Esophagus squamous epithelium (tissue), 5 donors: ENCODE results near the gene NR3C2. TPM values are rescaled to one million over a fixed set of nuclear protein-coding genes. Genes with fewer than 3 reads are reported as not detected.

ENCODE experiments used
- DNase-seq: peaks from one replicate; lab custom pipeline; 2025; lab: John Stamatoyannopoulos, UW
- H3K27ac ChIP-seq, 4 donors: fragments of 200-600 bp; sonication (generic); one replicate each; pipeline ENCODE4 v1.5.1; 2016 to 2019; ENCODE audit warnings: mild to moderate bottlenecking in 1 of 4
- H3K27me3 ChIP-seq, 4 donors: fragments of 200-600 bp; sonication (generic); 1 replicate in 3 of 4; 2 replicates in 1 of 4; pipeline versions ENCODE4 v1.5.1 to v1.6.0; 2017 to 2021; ENCODE audit warnings: antibody characterized with exemption in 1 of 4
- H3K36me3 ChIP-seq, 3 donors: fragments of 200-600 bp; sonication (generic); one replicate each; pipeline ENCODE4 v1.5.1; 2016 to 2019
- H3K4me1 ChIP-seq, 3 donors: fragments of 200-600 bp; sonication (generic); one replicate each; pipeline ENCODE4 v1.5.1; 2017 to 2019
- H3K4me3 ChIP-seq, 4 donors: fragments of 200-600 bp; sonication (generic); 1 replicate in 3 of 4; 2 replicates in 1 of 4; pipeline ENCODE4 v1.5.1; 2016 to 2019; ENCODE audit warnings: mild to moderate bottlenecking in 2 of 4, moderate library complexity in 1 of 4
- H3K9me3 ChIP-seq, 3 donors: fragments of 200-600 bp; sonication (generic); one replicate each; pipeline ENCODE4 v1.5.1; 2016 to 2019
- POLR2A ChIP-seq, 4 donors: fragments of 450-650 bp; IDR thresholded peaks; one replicate each; pipeline ENCODE4 v1.6.1; 2017; ENCODE audit warnings: antibody characterized with exemption in 4 of 4, mild to moderate bottlenecking in 4 of 4, moderate library complexity in 3 of 4
- WGBS, 2 donors: methylation state at CpG; one replicate each; pipeline ENCODE4 v1.1.5; 2018; 5-methylcytosine and 5-hydroxymethylcytosine counted together
- intact Hi-C: fragments of 100-400 bp; cut with DNase I; formaldehyde crosslinking; loops from one replicate; pipeline ENCODE4 v1.15.0; 2022
- total RNA-seq, 4 donors: library from RNA; depleted of rRNA; stranded (reverse); fragments of >200 nt; gene quantifications; one replicate each; pipeline ENCODE4 v1.1.0, GENCODE V29; 2016
- TF ChIP-seq, protein P1 (sequence below), 6 experiments: fragments of 450-650 bp in 4 of 6; fragments of 200-600 bp in 2 of 6; sonication (generic) in 2 of 6; IDR thresholded peaks; one replicate each; pipeline ENCODE4 v1.5.1; 2016 to 2019; ENCODE audit warnings: antibody characterized with exemption in 6 of 6, mild to moderate bottlenecking in 4 of 6, moderate library complexity in 4 of 6
- donor health status: DM: yes; HTN: yes; CAD: no.

The NR3C2 gene
- total RNA-seq, 4 donors from 2014 or later = 1.2 to 5.3 (median 2.3) TPM

DNA sequence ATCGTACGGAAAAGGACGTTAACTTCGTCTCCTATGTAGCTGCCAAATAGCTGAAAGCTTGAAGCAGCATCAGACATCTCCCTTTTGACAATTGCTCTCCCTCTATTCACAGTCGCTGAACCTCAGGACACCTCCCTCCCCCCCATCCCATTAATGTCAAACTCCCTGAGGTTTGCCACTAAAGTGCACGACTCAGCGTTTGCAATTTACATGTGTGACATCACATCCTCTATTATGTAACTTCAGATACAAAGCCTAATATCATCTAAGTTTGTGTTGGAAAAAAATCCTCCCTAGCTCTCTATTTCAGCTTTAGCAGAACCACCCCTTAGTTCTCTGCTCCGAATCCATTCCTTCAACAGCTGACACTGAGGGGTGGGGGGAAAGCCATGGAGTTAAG, 5.5 kb upstream of the NR3C2 start:
- WGBS, 2 donors = 10 to 16% methylated on average over 8 of the region's 8 CpGs
- H3K27ac ChIP-seq = peak overlapping the region in 1 of 4 donors; percentile 6

DNA sequence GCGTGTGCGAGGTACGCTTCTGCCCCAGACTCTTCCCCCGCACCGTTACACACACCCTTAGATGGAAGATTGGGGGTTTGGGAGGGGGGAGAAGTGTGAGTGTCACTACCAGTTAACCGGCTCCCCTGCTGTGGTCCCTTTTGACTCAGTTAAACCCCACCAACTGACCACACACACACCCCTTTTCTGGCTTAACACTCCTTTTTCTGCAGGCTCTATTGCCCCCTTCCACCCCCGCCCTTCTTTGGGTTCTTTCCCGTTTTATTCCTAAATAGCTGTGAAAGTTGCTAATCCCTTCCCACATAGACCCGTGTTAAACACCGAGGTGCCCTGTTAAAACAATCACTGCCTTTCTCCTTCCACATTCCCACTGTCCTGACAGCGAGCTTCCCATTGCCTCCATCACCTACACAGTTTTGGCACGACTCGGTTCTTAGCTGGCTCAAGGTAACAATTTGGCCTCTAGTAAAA, 3.7 kb upstream of the NR3C2 start:
- H3K27ac ChIP-seq = peak overlapping the region; percentile 53 to 95 (median 92)
- no peaks in the 10 kb centered on the region for H3K9me3 ChIP-seq
- H3K36me3 ChIP-seq = no peaks in the 10 kb centered on the region
- peaks cover 0 to 51% (median 6%) of the 10 kb centered on the region in 3 donors for H3K4me1 ChIP-seq
- 6 to 10% methylated on average over 12 to 13 of the region's 13 CpGs for WGBS, 2 donors
- TF ChIP-seq POLR2A (IDR thresholded peaks at IDR 0.05) = no peak
- TF ChIP-seq, protein P1, sequence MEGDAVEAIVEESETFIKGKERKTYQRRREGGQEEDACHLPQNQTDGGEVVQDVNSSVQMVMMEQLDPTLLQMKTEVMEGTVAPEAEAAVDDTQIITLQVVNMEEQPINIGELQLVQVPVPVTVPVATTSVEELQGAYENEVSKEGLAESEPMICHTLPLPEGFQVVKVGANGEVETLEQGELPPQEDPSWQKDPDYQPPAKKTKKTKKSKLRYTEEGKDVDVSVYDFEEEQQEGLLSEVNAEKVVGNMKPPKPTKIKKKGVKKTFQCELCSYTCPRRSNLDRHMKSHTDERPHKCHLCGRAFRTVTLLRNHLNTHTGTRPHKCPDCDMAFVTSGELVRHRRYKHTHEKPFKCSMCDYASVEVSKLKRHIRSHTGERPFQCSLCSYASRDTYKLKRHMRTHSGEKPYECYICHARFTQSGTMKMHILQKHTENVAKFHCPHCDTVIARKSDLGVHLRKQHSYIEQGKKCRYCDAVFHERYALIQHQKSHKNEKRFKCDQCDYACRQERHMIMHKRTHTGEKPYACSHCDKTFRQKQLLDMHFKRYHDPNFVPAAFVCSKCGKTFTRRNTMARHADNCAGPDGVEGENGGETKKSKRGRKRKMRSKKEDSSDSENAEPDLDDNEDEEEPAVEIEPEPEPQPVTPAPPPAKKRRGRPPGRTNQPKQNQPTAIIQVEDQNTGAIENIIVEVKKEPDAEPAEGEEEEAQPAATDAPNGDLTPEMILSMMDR (IDR thresholded peaks at IDR 0.05) = no peak
- H3K4me3 ChIP-seq = peak overlapping the region; percentile 82 to 92 (median 90)
- intact Hi-C loops = no loop called here
- DNase-seq = no peak
- peaks cover 0 to 24% (median 0%) of the 10 kb centered on the region in 4 donors for H3K27me3 ChIP-seq

More for the DNA sequence above, 5.5 kb upstream of the NR3C2 start:
- Histone ChIP-seq H3K27me3 (peaks cover 0 to 24% (median 0%) of the 10 kb centered on the region in 4 donors), H3K9me3 (no peaks in the 10 kb centered on the region), H3K4me3 (peak overlapping the region in 2 of 4 donors; percentile 3 to 39), H3K4me1 (peaks cover 0 to 41% (median 6%) of the 10 kb centered on the region in 3 donors), H3K36me3 (no peaks in the 10 kb centered on the region)
- no peak for DNase-seq
- intact Hi-C loops = no loop called here
- TF ChIP-seq POLR2A (IDR thresholded peaks at IDR 0.05) = no peak
- TF ChIP-seq, protein P1 (IDR thresholded peaks at IDR 0.05) = no peak

DNA sequence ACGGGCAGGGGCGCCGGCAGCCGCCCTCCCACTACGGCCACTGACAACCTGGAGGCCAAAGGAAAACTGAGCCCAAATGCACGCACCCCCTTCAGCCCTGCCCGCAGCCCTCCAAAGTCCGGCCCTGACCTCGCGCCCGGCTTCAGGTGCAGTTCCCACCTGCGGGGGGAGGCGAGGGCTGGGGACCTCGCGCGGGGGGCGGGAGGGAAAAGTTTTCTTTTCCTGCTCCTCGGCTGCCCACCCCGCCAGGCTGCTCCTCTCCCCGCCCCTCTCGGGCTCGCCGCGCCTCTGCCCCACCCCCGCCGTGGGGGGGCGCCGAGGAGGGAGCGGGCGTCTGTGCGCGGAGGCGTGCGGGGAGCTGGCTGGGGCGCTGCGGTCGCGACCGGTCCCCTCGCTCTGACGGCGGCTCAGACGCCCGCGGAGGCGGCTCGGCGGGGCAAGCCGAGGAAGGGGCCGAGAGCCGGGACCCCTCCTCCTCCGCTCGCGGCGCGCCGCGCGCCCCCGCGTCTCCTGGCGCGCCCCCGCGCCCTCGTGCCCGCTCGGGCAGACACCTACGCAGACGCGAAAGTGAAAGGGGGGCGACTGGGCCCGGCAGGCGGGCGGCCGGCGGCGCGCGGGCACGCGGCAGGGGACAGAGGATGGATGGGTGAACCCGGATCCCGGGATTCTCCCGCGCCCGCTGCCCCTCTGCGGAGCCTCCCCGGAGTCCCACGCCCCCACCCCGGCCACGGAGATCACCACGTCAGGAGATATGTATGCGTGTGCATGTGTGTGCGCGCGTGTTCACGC, 3.1 kb upstream of the NR3C2 start:
- no peaks in the 10 kb centered on the region for H3K36me3 ChIP-seq
- H3K4me3 ChIP-seq = peak overlapping the region; percentile 82 to 92 (median 90)
- H3K27ac ChIP-seq = peak overlapping the region; percentile 53 to 95 (median 92)
- no peaks in the 10 kb centered on the region for H3K9me3 ChIP-seq
- WGBS, 2 donors = 0 to 2% methylated on average over 8 of the region's 98 CpGs
- intact Hi-C loops = no loop called here
- TF ChIP-seq, protein P1 (IDR thresholded peaks at IDR 0.05) = no peak
- H3K27me3 ChIP-seq = peaks cover 0 to 24% (median 0%) of the 10 kb centered on the region in 4 donors
- DNase-seq = peak; percentile 24
- H3K4me1 ChIP-seq = peaks cover 0 to 58% (median 6%) of the 10 kb centered on the region in 3 donors

DNA sequence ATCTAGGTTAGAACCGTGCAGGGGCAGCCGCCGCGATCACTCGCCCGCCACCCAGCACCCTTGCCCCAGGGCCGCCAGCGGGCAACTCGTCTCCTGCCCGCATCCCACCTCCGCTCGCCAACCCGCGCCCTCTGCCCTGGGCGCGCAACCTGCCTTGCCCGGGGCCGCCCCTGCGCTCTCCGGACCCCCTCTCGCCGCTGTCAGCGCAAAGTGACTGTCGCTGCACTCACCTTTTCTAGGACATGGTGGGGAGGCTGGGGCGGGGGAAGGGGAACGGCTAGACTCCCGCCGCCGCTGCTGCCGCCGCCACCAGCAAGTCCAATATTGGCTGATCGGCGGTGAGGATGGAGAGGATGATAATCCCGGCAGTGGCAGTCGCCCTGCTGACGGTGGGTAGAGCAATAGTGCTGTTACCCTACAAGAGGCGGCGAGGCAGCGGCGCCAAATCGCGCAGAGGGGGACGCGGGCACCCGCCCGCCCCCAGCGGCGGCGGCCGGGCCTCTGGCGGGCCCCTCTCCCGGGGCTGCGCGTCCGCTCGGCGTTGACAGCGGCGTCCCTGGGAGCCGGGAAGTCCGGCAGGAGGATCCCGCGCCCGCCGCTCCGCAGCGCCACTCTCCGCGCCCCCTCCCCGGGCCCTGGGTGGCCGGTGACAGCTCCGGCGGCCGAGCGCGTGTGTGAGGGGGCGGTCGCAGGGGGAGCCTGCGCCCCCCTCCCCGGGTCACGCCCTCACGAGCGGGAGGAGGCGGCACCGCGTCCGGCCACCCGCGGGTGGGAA, 2.3 kb upstream of the NR3C2 start:
- no peaks in the 10 kb centered on the region for H3K9me3 ChIP-seq
- peaks cover 0 to 66% (median 6%) of the 10 kb centered on the region in 3 donors for H3K4me1 ChIP-seq
- peaks cover 0 to 24% (median 0%) of the 10 kb centered on the region in 4 donors for H3K27me3 ChIP-seq
- no peak for DNase-seq
- peak overlapping the region; percentile 82 to 92 (median 90) for H3K4me3 ChIP-seq
- peak overlapping the region; percentile 53 to 95 (median 92) for H3K27ac ChIP-seq
- WGBS, 2 donors = 0% methylated on average over 13 of the region's 89 CpGs
- intact Hi-C loops = no loop called here
- TF ChIP-seq, protein P1 (IDR thresholded peaks at IDR 0.05) = no peak
- no peak for TF ChIP-seq POLR2A (IDR thresholded peaks at IDR 0.05)
- no peaks in the 10 kb centered on the region for H3K36me3 ChIP-seq
